Astrocyte of the cerebellum (primary cell): ENCODE data around the gene JTB.
"Not testable (repeated sequence)": the region's sequence is repeated elsewhere in the genome, so short reads cannot be mapped to it uniquely, and the experiment has no call there.

Experiments
- DNase-seq: peaks from one replicate; pipeline ENCODE4 v3.0.0-alpha.2; 2011; ENCODE audit warnings: low read depth
- H3K4me3 ChIP-seq: 2 replicates; pipeline ENCODE4 v1.5.1; 2011; ENCODE audit warnings: mild to moderate bottlenecking, low read depth, low read length, moderate library complexity
- in situ Hi-C: cut with HindIII; loops from 2 replicates; pipeline ENCODE4 v1.10.0; 2017; ENCODE audit warnings: low sequenced_read_pairs
- TF ChIP-seq, protein P1 (sequence below): IDR thresholded peaks from 2 replicates; pipeline ENCODE4 v1.5.1; 2012; ENCODE audit warnings: low read length, low read depth, moderate library complexity, mild to moderate bottlenecking; ENCODE audit errors: missing control alignments

JTB gene

DNA sequence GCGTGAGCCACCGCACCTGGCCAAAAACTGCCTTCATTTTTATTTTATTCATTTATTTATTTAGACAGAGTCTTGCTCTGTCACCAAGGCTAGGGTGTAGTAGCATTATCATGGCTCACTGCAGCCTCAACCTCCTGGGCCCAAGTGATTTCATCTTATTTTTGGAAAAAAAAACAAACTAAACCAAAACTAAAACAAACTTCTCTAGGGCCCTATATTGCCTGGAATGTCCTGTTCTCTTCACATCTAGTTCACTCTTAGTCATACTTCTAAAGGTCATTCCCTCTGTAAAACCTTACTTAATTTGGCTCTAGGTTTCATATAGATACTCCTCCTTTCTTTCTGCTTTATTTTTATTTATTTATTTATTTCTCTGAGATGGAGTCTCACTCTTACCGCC lies 28.7 kb upstream of the JTB start:
- in situ Hi-C loops = no loop called here
- DNase-seq = no peak
- no peak overlapping the region for H3K4me3 ChIP-seq
- TF ChIP-seq, protein P1, sequence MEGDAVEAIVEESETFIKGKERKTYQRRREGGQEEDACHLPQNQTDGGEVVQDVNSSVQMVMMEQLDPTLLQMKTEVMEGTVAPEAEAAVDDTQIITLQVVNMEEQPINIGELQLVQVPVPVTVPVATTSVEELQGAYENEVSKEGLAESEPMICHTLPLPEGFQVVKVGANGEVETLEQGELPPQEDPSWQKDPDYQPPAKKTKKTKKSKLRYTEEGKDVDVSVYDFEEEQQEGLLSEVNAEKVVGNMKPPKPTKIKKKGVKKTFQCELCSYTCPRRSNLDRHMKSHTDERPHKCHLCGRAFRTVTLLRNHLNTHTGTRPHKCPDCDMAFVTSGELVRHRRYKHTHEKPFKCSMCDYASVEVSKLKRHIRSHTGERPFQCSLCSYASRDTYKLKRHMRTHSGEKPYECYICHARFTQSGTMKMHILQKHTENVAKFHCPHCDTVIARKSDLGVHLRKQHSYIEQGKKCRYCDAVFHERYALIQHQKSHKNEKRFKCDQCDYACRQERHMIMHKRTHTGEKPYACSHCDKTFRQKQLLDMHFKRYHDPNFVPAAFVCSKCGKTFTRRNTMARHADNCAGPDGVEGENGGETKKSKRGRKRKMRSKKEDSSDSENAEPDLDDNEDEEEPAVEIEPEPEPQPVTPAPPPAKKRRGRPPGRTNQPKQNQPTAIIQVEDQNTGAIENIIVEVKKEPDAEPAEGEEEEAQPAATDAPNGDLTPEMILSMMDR = no peak

DNA sequence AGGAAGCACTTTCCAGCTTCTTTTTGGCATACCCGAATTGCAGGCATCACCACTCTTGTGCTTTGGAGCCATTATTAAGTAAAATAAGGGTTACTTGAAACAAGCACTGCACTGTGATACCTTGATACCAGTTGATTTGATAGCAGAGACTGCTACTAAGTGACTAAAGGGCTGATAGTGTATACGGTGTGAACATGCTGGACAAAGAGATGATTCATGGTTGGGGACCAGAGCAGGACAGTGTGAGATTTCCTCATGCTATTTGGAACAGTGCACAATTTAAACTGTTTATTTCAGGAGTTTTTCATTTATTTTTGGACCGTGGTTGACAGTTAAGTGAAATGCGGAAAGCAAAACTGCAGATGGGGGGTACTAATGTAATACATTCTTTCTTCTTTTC lies 22.9 kb upstream of the JTB start:
- DNase-seq = no peak
- H3K4me3 ChIP-seq = no peak overlapping the region
- in situ Hi-C loops = no loop called here
- TF ChIP-seq, protein P1 = no peak

DNA sequence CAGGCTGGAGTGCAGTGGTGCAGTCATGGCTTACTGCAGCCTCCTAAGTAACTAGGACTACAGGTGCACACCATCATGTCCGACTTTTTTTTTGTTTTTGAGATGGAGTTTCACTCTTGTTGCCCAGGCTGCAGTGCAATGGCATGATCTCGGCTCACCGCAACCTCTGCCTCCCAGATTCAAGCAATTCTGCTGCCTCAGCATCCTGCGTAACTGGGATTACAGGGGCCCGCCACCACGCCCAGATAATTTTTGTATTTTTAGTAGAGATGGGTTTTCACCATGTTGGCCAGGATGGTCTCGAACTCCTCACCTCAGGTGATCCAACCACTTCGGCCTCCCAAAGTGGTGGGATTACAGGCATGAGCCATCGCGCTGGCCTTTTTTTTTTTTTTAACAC lies 19.4 kb upstream of the JTB start:
- DNase-seq, in situ Hi-C loops, H3K4me3 ChIP-seq: not testable (repeated sequence)

DNA sequence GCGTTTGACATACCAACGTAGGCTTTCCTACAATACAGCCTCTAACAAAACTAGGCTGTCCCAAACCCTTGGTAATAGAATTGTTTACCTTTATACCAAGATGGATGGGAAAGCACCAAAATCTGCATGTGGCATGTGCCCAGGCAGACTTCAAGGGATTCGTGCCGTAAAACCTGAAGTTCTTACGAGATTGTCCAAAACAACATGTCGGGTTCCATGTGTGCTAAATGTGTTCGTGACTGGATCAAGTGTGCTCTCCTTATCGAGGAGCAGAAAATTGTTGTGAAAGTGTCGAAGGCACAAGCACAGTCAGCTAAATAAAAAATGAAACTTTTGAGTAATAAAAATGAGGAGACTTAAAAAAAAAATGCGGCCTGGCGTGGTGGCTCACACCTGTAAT lies 18.2 kb upstream of the JTB start:
- in situ Hi-C loops = no loop called here
- H3K4me3 ChIP-seq = no peak overlapping the region
- TF ChIP-seq, protein P1 = no peak
- DNase-seq = no peak

DNA sequence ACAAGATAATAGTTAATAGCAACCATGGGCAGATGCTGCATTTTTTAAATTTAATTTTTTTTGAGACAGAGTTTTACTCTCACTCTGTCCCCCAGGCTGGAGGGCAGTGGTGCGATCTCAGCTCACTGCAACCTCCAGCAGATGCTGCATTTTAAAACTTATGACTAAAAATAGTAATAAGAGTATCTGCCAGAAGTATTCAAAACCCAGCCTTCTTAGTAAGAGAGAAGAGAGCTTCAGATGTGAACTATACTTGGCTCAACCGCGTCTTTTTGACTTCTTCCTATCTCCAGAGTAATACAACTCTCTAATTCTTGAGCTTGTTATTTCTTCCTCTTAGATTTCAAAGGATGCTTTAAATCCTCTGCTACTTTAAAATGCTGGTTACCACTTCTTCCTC lies 17.7 kb upstream of the JTB start:
- H3K4me3 ChIP-seq = no peak overlapping the region
- TF ChIP-seq, protein P1 = no peak
- no peak for DNase-seq
- in situ Hi-C loops = no loop called here

DNA sequence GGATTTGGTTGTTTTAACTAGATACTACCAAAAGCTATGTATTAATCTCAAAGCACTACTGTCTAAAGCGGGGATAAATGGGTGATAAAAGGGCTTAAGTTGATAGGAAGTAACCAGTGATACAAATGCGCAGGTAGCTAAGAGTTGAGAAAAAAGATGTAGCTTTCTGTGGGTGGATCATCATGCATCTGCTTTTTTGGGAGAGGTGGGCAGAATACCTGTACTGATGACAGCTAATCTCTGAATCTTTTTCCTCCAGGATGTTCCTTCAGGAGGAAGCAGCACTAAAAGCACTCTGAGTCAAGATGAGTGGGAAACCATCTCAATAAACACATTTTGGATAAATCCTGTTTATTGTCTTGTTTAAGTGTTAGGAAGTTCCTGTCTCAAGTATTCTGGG lies 14.3 kb upstream of the JTB start:
- in situ Hi-C loops = no loop called here
- TF ChIP-seq, protein P1 = no peak
- DNase-seq = no peak
- peak overlapping the region; percentile 85 for H3K4me3 ChIP-seq

DNA sequence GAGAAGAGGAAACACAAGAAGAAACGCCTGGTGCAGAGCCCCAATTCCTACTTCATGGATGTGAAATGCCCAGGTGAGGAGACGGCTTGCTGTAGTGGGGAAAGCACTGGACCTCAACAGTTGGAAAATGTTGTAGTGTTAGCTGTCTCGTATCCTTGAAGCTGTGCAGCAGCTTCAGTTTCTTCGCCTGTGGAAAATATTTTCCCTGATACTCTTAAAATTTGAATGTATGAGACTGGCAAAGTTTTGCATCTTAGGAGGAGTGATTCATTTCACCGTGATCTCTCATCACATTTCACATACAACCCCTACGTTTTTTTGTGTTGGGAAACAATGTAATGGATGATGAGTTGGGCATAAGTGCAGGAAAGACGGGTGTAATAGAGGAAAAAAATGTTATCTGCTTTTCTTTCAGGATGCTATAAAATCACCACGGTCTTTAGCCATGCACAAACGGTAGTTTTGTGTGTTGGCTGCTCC lies 13.7 kb upstream of the JTB start:
- no peak for DNase-seq
- in situ Hi-C loops = no loop called here
- peak overlapping the region; percentile 85 for H3K4me3 ChIP-seq
- TF ChIP-seq, protein P1 = no peak
